Brain microvascular endothelial cell (primary cell): Measurements from ENCODE around the gene HOMER2.

Source experiments
- DNase-seq: peaks from one replicate; pipeline ENCODE4 v3.0.0-alpha.2; 2020
- H3K27ac ChIP-seq: fragments of 250-450 bp; sonication (Bioruptor Pico); 2 replicates; pipeline ENCODE4 v1.5.1; 2020; ENCODE audit warnings: mild to moderate bottlenecking, moderate library complexity
- H3K27me3 ChIP-seq: fragments of 250-450 bp; sonication (Bioruptor Pico); replicated peaks from 2 replicates; pipeline ENCODE4 v1.5.1; 2020; ENCODE audit warnings: mild to moderate bottlenecking
- H3K36me3 ChIP-seq: fragments of 250-450 bp; sonication (Bioruptor Pico); replicated peaks from 2 replicates; pipeline ENCODE4 v1.5.1; 2020; ENCODE audit warnings: mild to moderate bottlenecking
- H3K4me3 ChIP-seq: 2 replicates; pipeline ENCODE4 v1.5.1; 2011; ENCODE audit warnings: low read depth, mild to moderate bottlenecking, control low read depth, low read length, moderate library complexity
- in situ Hi-C: cut with HindIII; loops from 2 replicates; pipeline ENCODE4 v1.10.0; 2017; ENCODE audit warnings: low sequenced_read_pairs, low pct_ligation_motif_present
- TF ChIP-seq, protein P1 (sequence below): IDR thresholded peaks from 2 replicates; pipeline ENCODE4 v1.5.1; 2011; ENCODE audit warnings: low read depth, mild to moderate bottlenecking, moderate library complexity, low read length, control low read depth, inconsistent platforms; ENCODE audit errors: missing control alignments

HOMER2 gene

DNA sequence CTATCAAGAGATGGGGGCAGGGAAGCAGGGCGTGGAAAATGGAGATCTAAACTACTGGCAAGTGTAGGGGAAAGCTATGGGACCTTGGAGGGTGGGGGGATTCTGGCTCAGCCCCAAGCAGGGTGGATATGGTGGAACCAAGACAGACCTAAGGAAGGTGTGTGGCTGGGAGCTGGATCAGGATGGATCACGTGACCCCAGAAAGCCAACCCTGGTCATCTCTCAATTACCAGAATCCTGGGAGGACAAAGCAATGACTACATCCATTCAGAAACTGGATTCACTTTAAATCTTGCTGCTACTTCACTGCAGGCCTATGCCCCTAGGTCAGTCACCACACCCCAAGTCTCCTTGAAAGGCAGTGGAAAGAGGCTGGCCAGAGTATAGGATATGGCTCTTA lies 74.7 kb downstream of the HOMER2 start:
- in situ Hi-C loops, result no loop called here
- no peak for DNase-seq
- TF ChIP-seq, protein P1, sequence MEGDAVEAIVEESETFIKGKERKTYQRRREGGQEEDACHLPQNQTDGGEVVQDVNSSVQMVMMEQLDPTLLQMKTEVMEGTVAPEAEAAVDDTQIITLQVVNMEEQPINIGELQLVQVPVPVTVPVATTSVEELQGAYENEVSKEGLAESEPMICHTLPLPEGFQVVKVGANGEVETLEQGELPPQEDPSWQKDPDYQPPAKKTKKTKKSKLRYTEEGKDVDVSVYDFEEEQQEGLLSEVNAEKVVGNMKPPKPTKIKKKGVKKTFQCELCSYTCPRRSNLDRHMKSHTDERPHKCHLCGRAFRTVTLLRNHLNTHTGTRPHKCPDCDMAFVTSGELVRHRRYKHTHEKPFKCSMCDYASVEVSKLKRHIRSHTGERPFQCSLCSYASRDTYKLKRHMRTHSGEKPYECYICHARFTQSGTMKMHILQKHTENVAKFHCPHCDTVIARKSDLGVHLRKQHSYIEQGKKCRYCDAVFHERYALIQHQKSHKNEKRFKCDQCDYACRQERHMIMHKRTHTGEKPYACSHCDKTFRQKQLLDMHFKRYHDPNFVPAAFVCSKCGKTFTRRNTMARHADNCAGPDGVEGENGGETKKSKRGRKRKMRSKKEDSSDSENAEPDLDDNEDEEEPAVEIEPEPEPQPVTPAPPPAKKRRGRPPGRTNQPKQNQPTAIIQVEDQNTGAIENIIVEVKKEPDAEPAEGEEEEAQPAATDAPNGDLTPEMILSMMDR, result no peak
- H3K27ac ChIP-seq, result no peak overlapping the region
- H3K36me3 ChIP-seq, result no peaks in the 10 kb centered on the region
- no peaks in the 10 kb centered on the region for H3K27me3 ChIP-seq
- no peak overlapping the region for H3K4me3 ChIP-seq

DNA sequence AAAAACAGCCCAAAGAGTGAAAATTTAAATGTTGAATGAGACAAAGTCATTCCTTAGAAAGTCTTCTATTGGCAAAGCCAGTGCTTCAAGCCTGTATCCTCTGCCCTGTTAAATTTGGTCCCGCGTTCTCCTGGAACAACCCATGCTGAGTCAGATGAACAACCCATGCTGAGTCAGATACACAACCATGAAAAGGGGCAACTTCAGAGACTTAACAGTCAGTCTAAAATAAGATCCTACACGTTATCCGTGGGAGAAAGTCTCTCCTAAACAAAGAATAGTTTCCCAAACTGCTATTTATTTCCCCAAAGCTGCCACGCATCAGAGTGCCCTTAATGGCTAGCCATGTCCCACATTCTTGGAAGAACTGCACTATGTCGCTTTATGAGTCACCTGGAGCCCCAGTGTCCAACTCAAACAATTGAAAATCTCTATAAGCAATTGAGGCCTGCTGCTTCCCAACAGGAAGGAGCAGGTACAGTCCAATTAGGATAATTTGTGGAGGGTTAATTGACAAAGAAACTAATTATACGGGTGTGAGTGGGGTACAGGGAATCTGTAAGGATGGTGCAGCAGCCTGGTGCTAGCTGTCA lies 77.0 kb downstream of the HOMER2 start:
- no peak overlapping the region for H3K27ac ChIP-seq
- no peaks in the 10 kb centered on the region for H3K27me3 ChIP-seq
- in situ Hi-C loops, result no loop called here
- H3K4me3 ChIP-seq, result no peak overlapping the region
- TF ChIP-seq, protein P1, result no peak
- peak; percentile 27 for DNase-seq
- no peaks in the 10 kb centered on the region for H3K36me3 ChIP-seq

DNA sequence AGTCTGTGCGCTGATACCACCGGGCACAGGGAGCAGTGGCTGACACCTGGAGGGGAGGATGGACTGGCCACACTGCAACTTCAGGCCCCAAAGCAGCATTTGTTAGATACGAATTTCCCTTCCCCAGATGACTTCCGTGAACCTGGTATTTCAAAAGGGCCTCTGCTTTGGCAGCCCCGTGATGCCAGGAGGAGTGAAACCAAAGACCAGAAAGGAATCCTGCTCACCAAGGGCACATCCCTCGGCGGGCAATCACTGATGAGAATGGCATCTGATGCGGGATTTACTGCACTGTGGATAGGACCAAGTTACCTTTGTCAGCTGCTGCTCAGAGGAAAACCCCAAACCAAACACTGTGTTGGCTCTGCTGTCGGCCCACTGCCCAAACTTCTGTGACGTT lies 77.6 kb downstream of the HOMER2 start:
- DNase-seq, result no peak
- H3K36me3 ChIP-seq, result no peaks in the 10 kb centered on the region
- H3K4me3 ChIP-seq, result no peak overlapping the region
- H3K27ac ChIP-seq, result no peak overlapping the region
- no peaks in the 10 kb centered on the region for H3K27me3 ChIP-seq
- TF ChIP-seq, protein P1, result no peak
- in situ Hi-C loops, result no loop called here

DNA sequence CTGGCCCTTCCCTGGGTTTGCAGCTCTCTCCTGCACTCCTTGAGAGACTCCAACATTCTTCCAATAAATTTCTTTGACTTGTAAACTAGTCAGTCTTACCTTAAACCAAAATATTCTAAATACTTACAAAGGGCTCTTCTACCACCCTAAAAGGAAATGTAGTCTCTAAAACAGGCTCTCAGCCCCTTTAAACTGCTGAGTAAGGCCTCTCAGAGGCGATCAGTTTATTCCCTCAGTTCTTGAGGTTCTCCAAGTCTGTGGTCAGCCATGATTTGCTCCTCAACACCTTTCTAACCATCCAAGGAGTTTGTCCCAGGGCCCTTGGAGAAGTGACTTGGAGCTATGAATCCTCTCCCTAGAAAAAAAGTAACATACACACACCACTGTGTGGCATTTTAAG lies 78.3 kb downstream of the HOMER2 start:
- no peaks in the 10 kb centered on the region for H3K36me3 ChIP-seq
- H3K27ac ChIP-seq, result no peak overlapping the region
- H3K4me3 ChIP-seq, result no peak overlapping the region
- in situ Hi-C loops, result no loop called here
- TF ChIP-seq, protein P1, result no peak
- no peak for DNase-seq
- H3K27me3 ChIP-seq, result no peaks in the 10 kb centered on the region

DNA sequence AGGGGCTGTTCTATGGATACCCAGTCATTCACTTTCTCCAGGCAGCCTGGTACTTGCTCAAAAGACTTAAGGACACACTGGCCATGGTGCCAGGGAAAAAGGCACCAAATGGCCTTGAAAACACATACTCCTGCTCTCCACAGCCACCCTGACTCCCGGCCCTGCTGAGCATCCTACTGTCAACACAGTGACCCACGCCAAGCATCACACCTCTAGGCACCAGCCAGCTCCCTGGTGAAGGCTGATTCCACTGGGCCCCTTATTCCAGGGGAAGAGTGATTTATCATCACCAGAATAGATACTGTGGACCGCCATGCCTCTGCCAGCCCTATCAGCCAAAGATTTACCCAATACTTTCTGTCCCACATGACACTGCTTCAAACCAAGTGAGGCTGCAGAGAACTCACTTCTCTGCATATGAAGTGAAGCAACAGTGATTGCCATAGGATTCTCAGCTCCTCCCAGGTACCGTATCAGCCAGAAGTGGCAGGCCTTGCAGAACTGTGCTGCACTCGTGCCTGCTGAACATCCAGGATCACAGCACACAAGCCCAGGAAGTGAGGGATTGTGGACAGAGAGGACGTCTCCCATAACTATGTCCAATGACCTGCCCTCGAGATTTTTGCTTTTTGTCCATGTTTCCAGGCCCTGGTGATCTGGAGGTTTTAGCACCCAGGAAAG lies 79.4 kb downstream of the HOMER2 start:
- Histone ChIP-seq H3K27ac (no peak overlapping the region), H3K36me3 (no peaks in the 10 kb centered on the region), H3K27me3 (no peaks in the 10 kb centered on the region), H3K4me3 (no peak overlapping the region)
- DNase-seq, result no peak
- in situ Hi-C loops, result no loop called here
- TF ChIP-seq, protein P1, result no peak
